Naive thymus-derived CD8-positive, alpha-beta T cell (primary cell): Measurements from ENCODE around the gene SIGLEC1. TPM values are rescaled to one million over a fixed set of nuclear protein-coding genes. Genes with fewer than 3 reads are reported as not detected.

ENCODE experiments used
- ATAC-seq, 2 donors: fragments of 150-1000 bp; cut with Tn5 transposase in 1 of 2; sonication (Bioruptor Pico), chemical (Tn5 transposase) in 1 of 2; 1 replicate in 1 of 2; 2 replicates in 1 of 2; pipeline ENCODE4 v1.10.0; 2021; ENCODE audit warnings: mild to moderate bottlenecking in 2 of 2, moderate library complexity in 2 of 2
- POLR2A ChIA-PET: fragments of 350-600 bp; sonication (Branson Sonifier 250); formaldehyde crosslinking; loops from one replicate; lab custom pipeline; 2021; ENCODE audit warnings: antibody characterized with exemption; lab: Charles Lee
- DNase-seq, 10 donors: peaks; one replicate each; pipeline versions ENCODE4 v3.0.0 to v3.0.0-alpha.2; 2020 to 2022
- H3K27ac Mint-ChIP-seq, 10 donors: one replicate each; pipeline ENCODE4 v1.8.0; 2020 to 2022; ENCODE audit warnings: mild to moderate bottlenecking in 10 of 10, mixed read lengths in 10 of 10, moderate library complexity in 4 of 10, inconsistent platforms in 1 of 10
- H3K27me3 Mint-ChIP-seq, 5 donors: one replicate each; pipeline ENCODE4 v1.8.0; 2021 to 2022; ENCODE audit warnings: mixed read lengths in 5 of 5
- H3K36me3 Mint-ChIP-seq, 3 donors: one replicate each; pipeline ENCODE4 v1.8.0; 2020 to 2022; ENCODE audit warnings: mixed read lengths in 3 of 3, mild to moderate bottlenecking in 2 of 3, inconsistent platforms in 1 of 3
- H3K4me1 Mint-ChIP-seq, 4 donors: one replicate each; pipeline ENCODE4 v1.8.0; 2021 to 2022; ENCODE audit warnings: mixed read lengths in 4 of 4
- H3K4me3 Mint-ChIP-seq, 10 donors: one replicate each; pipeline ENCODE4 v1.8.0; 2020 to 2022; ENCODE audit warnings: mild to moderate bottlenecking in 10 of 10, mixed read lengths in 10 of 10, moderate library complexity in 6 of 10, inconsistent platforms in 1 of 10
- H3K9me3 Mint-ChIP-seq, 9 donors: one replicate each; pipeline ENCODE4 v1.8.0; 2020 to 2022; ENCODE audit warnings: mixed read lengths in 9 of 9, mild to moderate bottlenecking in 3 of 9, inconsistent platforms in 1 of 9, moderate library complexity in 1 of 9
- polyA plus RNA-seq, 3 donors: library from polyadenylated mRNA; unstranded; fragments of 300-500 nt; fragmentation: Illumina TruSeq; gene quantifications; one replicate each; pipeline ENCODE4 v1.2.3, GENCODE V29; 2021
- total RNA-seq, 8 experiments: library from RNA in 2 of 8; stranded (reverse) in 2 of 8; gene quantifications; one replicate each; pipeline ENCODE4 v1.2.3 and lab custom pipeline; 2021 to 2026

Gene SIGLEC1
- total and polyA plus RNA-seq, 5 experiments from 2014 or later = 0.22 to 0.62 TPM; not detected in 3

DNA sequence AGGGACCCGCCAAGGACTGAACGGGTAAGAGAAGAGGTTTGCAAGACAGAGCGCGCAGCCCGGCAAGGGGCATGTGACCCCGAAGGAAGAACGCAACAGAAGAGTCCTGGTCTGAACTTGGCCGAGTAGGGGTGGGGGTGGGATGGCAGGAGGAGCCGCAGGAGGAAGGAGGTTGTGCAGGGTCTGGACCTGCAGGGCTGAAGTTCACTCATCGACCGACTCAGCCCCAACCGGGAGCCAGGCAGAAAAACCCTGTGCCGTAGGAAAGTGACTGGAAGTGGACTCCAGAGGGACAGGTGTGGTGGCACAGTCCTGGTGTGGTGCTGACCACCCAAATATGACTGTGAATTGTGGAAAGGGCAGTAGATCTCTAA lies 40.0 kb upstream of the SIGLEC1 start:
- Mint-ChIP-seq H3K36me3 (peaks cover 0 to 7% (median 0%) of the 10 kb centered on the region in 3 donors), H3K4me3 (peak overlapping the region; percentile 46 to 81 (median 70)), H3K4me1 (peaks cover 5 to 15% (median 14%) of the 10 kb centered on the region in 4 donors), H3K27ac (peak overlapping the region in 4 of 10 donors; percentile 51 to 84 (median 68)), H3K9me3 (no peaks in the 10 kb centered on the region), H3K27me3 (peaks cover 0 to 5% (median 0%) of the 10 kb centered on the region in 5 donors)
- no peak for ATAC-seq
- no peak for DNase-seq
- POLR2A ChIA-PET = interaction anchor here (2.8 kb wide), 1 partner anchor 16 kb away, joined by 12 read pairs; the partner anchor contains the start of gene ADISSP

GRCh38 chr20:3751675-3752385 lies 39.4 kb upstream of the SIGLEC1 start:
- peak in 9 of 10 donors; percentile 24 to 76 (median 47) for DNase-seq
- peaks cover 0 to 3% (median 0%) of the 10 kb centered on the region in 3 donors for H3K36me3 Mint-ChIP-seq
- peak overlapping the region in 3 of 10 donors; percentile 52 to 84 (median 83) for H3K27ac Mint-ChIP-seq
- H3K4me1 Mint-ChIP-seq = peaks cover 5 to 15% (median 14%) of the 10 kb centered on the region in 4 donors
- H3K9me3 Mint-ChIP-seq = no peaks in the 10 kb centered on the region
- peaks cover 0 to 9% (median 0%) of the 10 kb centered on the region in 5 donors for H3K27me3 Mint-ChIP-seq
- POLR2A ChIA-PET = interaction anchor here (1.0 to 2.8 kb wide), 3 partner anchors 16 to 69 kb away, joined by 3 to 12 read pairs (median 7); partner anchors contain the start of genes ADISSP and AP5S1
- peak overlapping the region; percentile 46 to 81 (median 70) for H3K4me3 Mint-ChIP-seq
- peak; percentile 58 to 79 for ATAC-seq

DNA sequence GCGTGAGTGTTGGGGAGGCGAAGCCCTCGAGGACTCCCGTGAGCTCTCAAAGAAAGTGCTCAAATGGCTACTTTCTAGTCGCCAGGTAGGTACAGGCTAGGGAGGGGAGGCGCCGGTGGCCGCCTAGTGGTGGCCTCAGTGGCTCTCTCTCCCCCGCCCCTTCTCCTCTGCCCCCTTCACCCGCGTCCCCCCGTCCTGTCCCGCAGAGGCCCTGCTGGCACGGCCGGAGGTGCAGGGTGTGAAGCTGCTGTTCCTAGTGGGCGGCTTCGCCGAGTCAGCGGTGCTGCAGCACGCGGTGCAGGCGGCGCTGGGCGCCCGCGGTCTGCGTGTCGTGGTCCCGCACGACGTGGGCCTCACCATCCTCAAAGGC lies 38.9 kb upstream of the SIGLEC1 start:
- no peak for ATAC-seq
- Mint-ChIP-seq H3K27me3 (peaks cover 0 to 15% (median 0%) of the 10 kb centered on the region in 5 donors), H3K27ac (no peak overlapping the region), H3K9me3 (no peaks in the 10 kb centered on the region), H3K4me3 (peak overlapping the region in 4 of 10 donors; percentile 36 to 81 (median 52)), H3K4me1 (peaks cover 5 to 15% (median 14%) of the 10 kb centered on the region in 4 donors), H3K36me3 (no peaks in the 10 kb centered on the region)
- POLR2A ChIA-PET = interaction anchor here (1.0 to 1.7 kb wide), 2 partner anchors 16 to 69 kb away, joined by 3 to 7 read pairs; partner anchors contain the start of genes ADISSP and AP5S1
- no peak for DNase-seq

GRCh38 chr20:3749689-3750531 lies 37.5 kb upstream of the SIGLEC1 start:
- H3K4me1 Mint-ChIP-seq = peaks cover 10 to 23% (median 19%) of the 10 kb centered on the region in 4 donors
- POLR2A ChIA-PET = interaction anchor here (1.7 kb wide), 1 partner anchor 71 kb away, joined by 7 read pairs; the partner anchor contains the start of gene AP5S1
- ATAC-seq (peak; percentile 39 to 49), DNase-seq (peak in 6 of 10 donors; percentile 11 to 39 (median 28))
- no peak overlapping the region for H3K27ac Mint-ChIP-seq
- H3K4me3 Mint-ChIP-seq = no peak overlapping the region
- peaks cover 0 to 24% (median 0%) of the 10 kb centered on the region in 5 donors for H3K27me3 Mint-ChIP-seq
- no peaks in the 10 kb centered on the region for H3K36me3 Mint-ChIP-seq
- no peaks in the 10 kb centered on the region for H3K9me3 Mint-ChIP-seq

GRCh38 chr20:3749087-3749688 lies 36.8 kb upstream of the SIGLEC1 start:
- Mint-ChIP-seq H3K27me3 (peaks cover 0 to 32% (median 0%) of the 10 kb centered on the region in 5 donors), H3K4me1 (peaks cover 14 to 30% (median 26%) of the 10 kb centered on the region in 4 donors), H3K9me3 (peaks cover 0 to 2% (median 0%) of the 10 kb centered on the region in 9 donors), H3K36me3 (no peaks in the 10 kb centered on the region), H3K4me3 (no peak overlapping the region), H3K27ac (no peak overlapping the region)
- POLR2A ChIA-PET = interaction anchor here (0.9 kb wide), 1 partner anchor 19 kb away, joined by 3 read pairs; the partner anchor contains the start of gene ADISSP
- no peak for ATAC-seq
- DNase-seq = no peak

- POLR2A ChIA-PET = interaction anchor here (0.6 to 1.7 kb wide), 3 partner anchors 16 to 39 kb away, joined by 3 to 4 read pairs (median 3); partner anchors contain the start of genes ADISSP and CENPB
Measured at GRCh38 chr20:3748073-3748472, 35.7 kb upstream of the SIGLEC1 start.

DNA sequence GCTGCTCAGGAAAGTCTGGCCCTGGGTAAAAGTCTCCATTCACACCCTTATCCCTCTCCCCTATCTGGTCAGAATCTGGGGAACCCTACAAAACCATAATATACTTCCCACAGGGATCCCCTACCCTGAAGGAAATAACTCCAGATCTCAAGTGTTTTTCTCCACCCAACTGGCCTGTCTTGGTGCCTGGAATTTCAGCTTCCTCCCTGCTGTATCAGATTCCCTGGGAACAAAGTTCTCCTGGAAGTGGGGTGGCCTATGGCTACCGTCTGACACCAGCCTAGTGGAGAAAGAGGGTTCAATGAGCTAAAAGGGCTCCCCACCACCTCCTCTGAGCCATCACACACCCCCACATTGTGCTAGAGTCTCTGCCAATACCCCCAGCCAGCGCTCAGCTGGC lies 35.1 kb upstream of the SIGLEC1 start:
- ATAC-seq (no peak), DNase-seq (no peak)
- no peak overlapping the region for H3K4me3 Mint-ChIP-seq
- H3K27me3 Mint-ChIP-seq = peaks cover 0 to 34% (median 0%) of the 10 kb centered on the region in 5 donors
- POLR2A ChIA-PET = interaction anchor here (0.6 to 1.7 kb wide), 3 partner anchors 16 to 73 kb away, joined by 3 to 4 read pairs (median 3); partner anchors contain the start of genes AP5S1 and CENPB
- H3K9me3 Mint-ChIP-seq = peaks cover 0 to 2% (median 0%) of the 10 kb centered on the region in 9 donors
- peaks cover 13 to 21% (median 20%) of the 10 kb centered on the region in 4 donors for H3K4me1 Mint-ChIP-seq
- H3K36me3 Mint-ChIP-seq = no peaks in the 10 kb centered on the region
- no peak overlapping the region for H3K27ac Mint-ChIP-seq

More at GRCh38 chr20:3748073-3748472, 35.7 kb upstream of the SIGLEC1 start:
- Mint-ChIP-seq H3K9me3 (peaks cover 0 to 2% (median 0%) of the 10 kb centered on the region in 9 donors), H3K36me3 (no peaks in the 10 kb centered on the region), H3K4me1 (peaks cover 14 to 27% (median 25%) of the 10 kb centered on the region in 4 donors), H3K27me3 (peaks cover 0 to 34% (median 0%) of the 10 kb centered on the region in 5 donors), H3K4me3 (no peak overlapping the region), H3K27ac (no peak overlapping the region)
- DNase-seq (no peak), ATAC-seq (no peak)

DNA sequence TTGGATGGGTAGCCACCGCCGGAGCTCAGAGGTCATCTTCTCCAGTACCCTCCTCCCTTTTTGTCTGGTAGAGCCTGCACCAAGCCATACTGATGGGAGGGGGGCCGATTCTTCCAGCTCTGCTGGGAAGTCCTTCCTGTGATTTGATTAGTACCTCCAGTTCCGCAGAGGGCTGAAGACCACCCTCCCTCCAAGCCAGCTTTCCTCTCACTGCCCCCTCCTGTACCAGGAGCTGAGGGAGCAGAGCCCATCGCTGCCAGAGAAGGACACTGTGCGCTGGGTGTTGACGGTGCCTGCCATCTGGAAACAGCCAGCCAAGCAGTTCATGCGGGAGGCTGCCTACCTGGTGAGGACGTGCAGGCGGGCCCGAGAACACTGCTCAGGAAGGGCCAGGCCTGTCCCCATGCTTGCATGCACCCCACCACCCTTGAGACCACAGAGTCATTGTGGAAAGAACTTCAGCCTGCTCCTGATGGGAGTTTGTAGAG lies 33.3 kb upstream of the SIGLEC1 start:
- peak overlapping the region in 1 of 10 donors; percentile 8 for H3K27ac Mint-ChIP-seq
- DNase-seq (no peak), ATAC-seq (no peak)
- peak overlapping the region in 4 of 10 donors; percentile 30 to 75 (median 51) for H3K4me3 Mint-ChIP-seq
- POLR2A ChIA-PET = interaction anchor here (1.0 kb wide), 1 partner anchor 23 kb away, joined by 3 read pairs; no protein-coding TSS in a partner anchor
- H3K36me3 Mint-ChIP-seq = no peaks in the 10 kb centered on the region
- H3K4me1 Mint-ChIP-seq = peaks cover 8 to 15% (median 12%) of the 10 kb centered on the region in 4 donors
- H3K9me3 Mint-ChIP-seq = peaks cover 0 to 2% (median 0%) of the 10 kb centered on the region in 9 donors
- H3K27me3 Mint-ChIP-seq = peaks cover 0 to 34% (median 4%) of the 10 kb centered on the region in 5 donors

GRCh38 chr20:3744806-3745685 lies 32.6 kb upstream of the SIGLEC1 start:
- Mint-ChIP-seq H3K9me3 (peaks cover 0 to 2% (median 0%) of the 10 kb centered on the region in 9 donors), H3K27ac (peak overlapping the region in 2 of 10 donors; percentile 20 to 72), H3K27me3 (peaks cover 0 to 36% (median 4%) of the 10 kb centered on the region in 5 donors), H3K4me3 (peak overlapping the region; percentile 57 to 84 (median 70)), H3K4me1 (peaks cover 8 to 15% (median 12%) of the 10 kb centered on the region in 4 donors), H3K36me3 (no peaks in the 10 kb centered on the region)
- DNase-seq (peak; percentile 45 to 83 (median 66)), ATAC-seq (peak; percentile 80)
- POLR2A ChIA-PET = interaction anchor here (1.0 kb wide), 1 partner anchor 24 kb away, joined by 3 read pairs; no protein-coding TSS in a partner anchor

- POLR2A ChIA-PET = no interaction called here
- DNase-seq (no peak), ATAC-seq (no peak)
- H3K4me3 Mint-ChIP-seq = peak overlapping the region in 4 of 10 donors; percentile 11 to 79 (median 67)
- H3K27me3 Mint-ChIP-seq = peaks cover 0 to 36% (median 4%) of the 10 kb centered on the region in 5 donors
- H3K9me3 Mint-ChIP-seq = peaks cover 0 to 2% (median 0%) of the 10 kb centered on the region in 9 donors
- H3K36me3 Mint-ChIP-seq = no peaks in the 10 kb centered on the region
- peak overlapping the region in 1 of 10 donors; percentile 15 for H3K27ac Mint-ChIP-seq
- H3K4me1 Mint-ChIP-seq = peaks cover 8 to 15% (median 12%) of the 10 kb centered on the region in 4 donors
Measured at GRCh38 chr20:3744037-3744436, 31.6 kb upstream of the SIGLEC1 start.
